NCI-H128 (cell line): ENCODE results near the gene MAPK14.

Experiments
- DNase-seq: peaks from one replicate; lab custom pipeline; 2025; ENCODE audit not compliant: unreplicated experiment; lab: John Stamatoyannopoulos, UW

The MAPK14 gene

DNA sequence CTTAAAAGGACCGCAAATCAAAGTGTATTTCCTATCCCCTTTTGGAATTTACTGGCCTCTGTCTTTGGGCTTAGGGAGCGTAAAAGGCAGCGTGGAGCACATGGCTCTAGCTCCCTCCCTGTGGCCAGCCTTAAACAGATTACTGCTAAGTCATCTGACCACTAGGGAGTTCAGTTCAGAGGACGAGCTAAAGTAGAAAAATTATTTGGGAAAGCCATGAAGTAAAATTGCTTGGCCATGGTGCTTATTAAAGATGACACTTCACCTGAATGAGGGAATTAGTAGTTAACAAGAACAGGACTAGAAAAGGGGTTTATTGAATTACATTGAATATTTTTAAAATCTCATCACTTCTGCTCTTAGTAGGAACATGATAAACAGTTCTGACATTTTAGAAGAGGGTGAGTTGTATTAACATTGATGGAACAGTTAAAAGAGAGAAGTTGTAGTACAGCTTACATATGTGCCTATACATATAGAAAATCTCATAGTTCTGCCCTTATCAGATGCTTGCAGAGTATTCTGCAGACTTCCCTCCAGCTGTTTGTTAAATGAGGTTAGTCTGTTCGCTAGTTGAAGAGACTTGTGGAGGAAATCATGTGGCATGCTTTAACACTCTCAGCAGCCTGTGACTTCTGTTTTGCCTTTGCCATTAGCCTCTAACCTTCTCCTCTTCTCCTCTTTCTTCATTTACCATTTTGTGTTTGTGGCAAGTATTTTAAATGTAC is 71.5 kb downstream of the MAPK14 start:
- no peak for DNase-seq

- no peak for DNase-seq
These were observed 72.4 kb downstream of the MAPK14 start for GRCh38 chr6:36099869-36100483.

DNA sequence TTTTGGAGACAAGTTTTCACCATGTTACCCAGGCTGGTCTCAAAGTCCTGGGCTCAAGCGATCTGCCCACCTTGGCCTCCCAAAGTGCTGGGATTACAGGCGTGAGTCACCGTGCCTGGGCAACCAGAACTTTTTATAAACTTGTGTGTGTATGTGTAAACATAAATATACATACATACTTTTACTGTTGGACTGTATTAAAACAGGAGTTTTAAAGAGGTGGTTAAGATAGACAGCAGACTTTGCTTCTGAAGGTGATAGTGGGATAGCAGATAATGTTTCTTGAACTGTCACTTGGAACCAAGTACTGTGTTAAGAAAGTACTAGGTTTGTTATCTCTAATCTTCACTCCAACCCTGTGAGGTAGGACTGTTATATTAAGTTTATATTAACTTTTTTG is 74.1 kb downstream of the MAPK14 start:
- no peak for DNase-seq

GRCh38 chr6:36102853-36103252 is 75.2 kb downstream of the MAPK14 start:
- no peak for DNase-seq

GRCh38 chr6:36104836-36105235 is 77.2 kb downstream of the MAPK14 start:
- DNase-seq = no peak

DNA sequence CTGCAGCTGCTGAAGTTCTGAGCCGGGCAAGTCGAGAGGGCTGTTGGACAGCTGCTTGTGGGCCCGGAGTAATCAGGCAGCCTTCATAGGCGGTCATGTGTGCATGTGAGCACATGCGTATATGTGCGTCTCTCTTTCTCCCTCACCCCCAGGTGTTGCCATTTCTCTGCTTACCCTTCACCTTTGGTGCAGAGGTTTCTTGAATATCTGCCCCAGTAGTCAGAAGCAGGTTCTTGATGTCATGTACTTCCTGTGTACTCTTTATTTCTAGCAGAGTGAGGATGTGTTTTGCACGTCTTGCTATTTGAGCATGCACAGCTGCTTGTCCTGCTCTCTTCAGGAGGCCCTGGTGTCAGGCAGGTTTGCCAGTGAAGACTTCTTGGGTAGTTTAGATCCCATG is 81.5 kb downstream of the MAPK14 start:
- no peak for DNase-seq

- no peak for DNase-seq
These were observed 82.4 kb downstream of the MAPK14 start for GRCh38 chr6:36110050-36110449.

DNA sequence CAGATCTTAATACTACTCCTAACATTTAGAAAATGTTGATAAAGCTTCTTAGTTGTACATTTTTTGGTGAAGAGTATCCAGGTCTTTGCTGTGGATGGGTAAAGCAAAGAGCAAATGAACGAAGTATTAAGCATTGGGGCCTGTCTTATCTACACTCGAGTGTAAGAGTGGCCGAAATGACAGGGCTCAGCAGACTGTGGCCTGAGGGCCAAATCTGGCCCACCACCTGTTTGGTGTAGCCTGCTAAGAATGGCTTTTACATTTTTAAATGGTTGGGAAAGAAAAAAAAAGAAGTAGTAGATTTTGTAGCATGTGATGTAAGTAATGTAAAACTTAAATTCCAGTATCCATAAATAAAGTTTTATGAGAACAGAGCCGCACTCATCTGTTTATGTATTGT is 83.3 kb downstream of the MAPK14 start:
- no peak for DNase-seq

GRCh38 chr6:36111526-36111925 is 83.9 kb downstream of the MAPK14 start:
- no peak for DNase-seq

GRCh38 chr6:36113049-36113448 is 85.4 kb downstream of the MAPK14 start:
- no peak for DNase-seq

DNA sequence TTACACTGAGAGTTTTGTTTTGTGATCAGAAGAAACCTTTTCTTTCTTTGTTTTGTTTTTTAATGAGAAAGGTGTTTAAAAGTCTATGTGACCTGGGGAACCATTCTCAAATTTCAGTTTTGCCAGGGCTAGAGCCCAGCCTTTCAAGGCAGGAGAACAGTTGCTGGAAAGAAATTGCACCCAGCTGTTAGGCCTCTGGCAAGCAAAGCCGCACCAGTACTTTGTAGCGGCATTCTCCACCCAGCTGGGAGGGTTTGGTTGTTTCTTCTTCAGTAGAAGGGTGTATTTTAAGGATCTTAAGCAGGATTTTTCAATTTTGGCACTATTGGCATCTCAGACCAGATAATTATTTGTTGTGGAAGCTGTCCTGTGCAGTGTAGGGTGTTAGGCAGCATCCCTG is 86.1 kb downstream of the MAPK14 start:
- no peak for DNase-seq

DNA sequence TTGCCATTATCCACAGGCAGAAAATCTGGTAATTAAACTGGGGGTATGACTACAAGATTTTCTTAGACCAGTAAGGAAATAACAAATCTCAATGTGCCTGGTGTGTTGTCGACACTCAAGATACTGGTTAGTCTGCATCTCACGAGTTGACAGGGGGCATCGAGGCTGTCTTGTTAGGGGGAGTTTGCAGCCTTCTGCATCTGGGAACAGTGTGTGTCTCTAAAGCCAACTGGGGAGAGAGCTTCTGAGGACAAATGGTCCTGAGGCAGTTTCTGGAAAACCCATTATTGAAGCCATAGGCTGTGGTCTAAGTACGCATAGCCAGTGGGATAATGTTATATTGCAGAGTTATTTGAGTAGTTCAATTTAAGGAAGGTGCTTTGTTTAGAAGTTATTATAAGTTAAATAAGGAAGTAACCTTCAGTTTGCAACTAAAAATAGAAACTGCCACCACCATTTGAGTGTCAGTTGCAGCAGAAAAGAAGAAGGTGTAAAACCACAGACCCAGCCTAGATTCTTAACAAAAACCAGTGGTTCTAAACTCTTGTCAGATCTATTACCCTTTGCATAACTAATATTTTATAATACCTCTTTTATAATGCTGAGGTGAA is 87.3 kb downstream of the MAPK14 start:
- no peak for DNase-seq

DNA sequence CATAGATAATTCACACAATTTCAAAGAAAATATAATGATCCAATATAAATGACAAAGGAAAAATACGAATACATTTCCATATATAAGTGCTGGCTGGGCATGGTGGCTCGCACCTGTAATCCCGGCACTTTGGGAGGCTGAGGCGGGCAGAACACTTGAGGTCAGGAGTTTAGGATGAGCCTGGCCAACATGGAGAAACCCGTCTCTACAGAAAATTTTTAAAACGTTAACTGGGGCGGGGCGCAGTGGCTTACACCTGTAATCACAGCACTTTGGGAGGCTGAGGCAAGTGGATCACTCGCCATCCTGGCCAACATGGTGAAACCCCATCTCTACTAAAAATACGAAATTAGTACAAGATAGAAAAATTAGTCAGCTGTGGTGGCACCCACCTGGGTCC is 87.8 kb downstream of the MAPK14 start:
- DNase-seq = no peak

GRCh38 chr6:36116066-36116864 is 88.7 kb downstream of the MAPK14 start:
- DNase-seq = no peak

- no peak for DNase-seq
These were observed 89.3 kb downstream of the MAPK14 start for GRCh38 chr6:36116943-36117342.

- DNase-seq = no peak
These were observed 90.3 kb downstream of the MAPK14 start for GRCh38 chr6:36117658-36118549.

GRCh38 chr6:36118550-36119107 is 91.0 kb downstream of the MAPK14 start:
- DNase-seq = no peak

GRCh38 chr6:36119209-36119608 is 91.6 kb downstream of the MAPK14 start:
- no peak for DNase-seq

DNA sequence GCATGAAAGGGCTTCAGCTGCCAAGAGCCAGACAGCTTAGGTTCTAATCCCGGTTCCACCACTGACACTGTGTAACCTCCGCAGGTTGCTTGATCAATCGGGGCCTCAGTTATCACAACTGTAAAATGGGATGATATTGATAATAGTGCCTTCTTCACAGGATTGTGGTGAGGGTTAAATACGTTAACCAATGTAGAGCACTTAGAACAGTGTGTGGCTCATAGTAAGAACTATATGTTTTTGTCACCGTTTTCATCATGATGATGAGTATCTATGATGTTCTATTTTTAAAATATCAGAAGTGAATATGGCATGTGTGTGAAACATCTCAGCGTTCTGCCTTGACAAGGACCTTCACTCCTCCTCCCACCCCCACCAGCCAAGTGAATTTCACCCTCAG is 92.4 kb downstream of the MAPK14 start:
- DNase-seq = no peak

- DNase-seq = no peak
These were observed 92.9 kb downstream of the MAPK14 start for GRCh38 chr6:36120539-36120938.
